CD8-positive, alpha-beta memory T cell (primary cell): ENCODE measurements around the gene TRAPPC13. TPM values are rescaled to one million over a fixed set of nuclear protein-coding genes. Genes with fewer than 3 reads are reported as not detected.
"Not testable (repeated sequence)": the region's sequence is repeated elsewhere in the genome, so short reads cannot be mapped to it uniquely, and the experiment has no call there.

Experiments
- CTCF ChIA-PET: fragments of 350-600 bp; sonication (Branson Sonifier 250); formaldehyde crosslinking; loops from one replicate; lab custom pipeline; 2021; ENCODE audit warnings: antibody characterized with exemption; lab: Charles Lee
- POLR2A ChIA-PET: fragments of 350-600 bp; sonication (Branson Sonifier 250); formaldehyde crosslinking; loops from one replicate; lab custom pipeline; 2021; ENCODE audit warnings: antibody characterized with exemption; lab: Charles Lee
- DNase-seq, 5 donors: peaks; one replicate each; pipeline versions ENCODE4 v3.0.0 to v3.0.0-alpha.2; 2020 to 2022; ENCODE audit warnings: mixed read lengths in 1 of 5
- H3K27ac ChIP-seq: one replicate; pipeline ENCODE4 v1.7.0; 2013; ENCODE audit warnings: low read depth, mild to moderate bottlenecking, low read length, moderate library complexity
- H3K27me3 ChIP-seq: 2 replicates; pipeline ENCODE4 v1.7.0; 2013; ENCODE audit warnings: low read length, mild to moderate bottlenecking; ENCODE audit not compliant: insufficient read depth, poor library complexity, severe bottlenecking
- H3K36me3 ChIP-seq: 2 replicates; pipeline ENCODE4 v1.7.0; 2013; ENCODE audit warnings: mild to moderate bottlenecking, low read length, moderate library complexity; ENCODE audit not compliant: insufficient read depth
- H3K4me1 ChIP-seq: 2 replicates; pipeline ENCODE4 v1.7.0; 2013; ENCODE audit warnings: mild to moderate bottlenecking, low read length, moderate library complexity; ENCODE audit not compliant: insufficient read depth
- H3K4me3 ChIP-seq: 2 replicates; pipeline ENCODE4 v1.7.0; 2013; ENCODE audit warnings: mild to moderate bottlenecking, low read length
- H3K9me3 ChIP-seq: 2 replicates; pipeline ENCODE4 v1.7.0; 2013; ENCODE audit warnings: mild to moderate bottlenecking, low read length
- H3K27ac Mint-ChIP-seq, 8 donors: one replicate each; pipeline ENCODE4 v1.8.0; 2020 to 2021; ENCODE audit warnings: mixed read lengths in 8 of 8, mild to moderate bottlenecking in 6 of 8, inconsistent platforms in 3 of 8, moderate library complexity in 3 of 8
- H3K27me3 Mint-ChIP-seq, 2 donors: one replicate each; pipeline ENCODE4 v1.8.0; 2020 to 2021; ENCODE audit warnings: mixed read lengths in 2 of 2, mild to moderate bottlenecking in 1 of 2, moderate library complexity in 1 of 2
- H3K36me3 Mint-ChIP-seq, 3 donors: one replicate each; pipeline ENCODE4 v1.8.0; 2020 to 2021; ENCODE audit warnings: mixed read lengths in 3 of 3, inconsistent platforms in 1 of 3, mild to moderate bottlenecking in 1 of 3
- H3K4me1 Mint-ChIP-seq, 3 donors: one replicate each; pipeline ENCODE4 v1.8.0; 2020 to 2021; ENCODE audit warnings: mixed read lengths in 3 of 3, inconsistent platforms in 1 of 3, mild to moderate bottlenecking in 1 of 3
- H3K4me3 Mint-ChIP-seq, 7 donors: one replicate each; pipeline ENCODE4 v1.8.0; 2020 to 2021; ENCODE audit warnings: mixed read lengths in 7 of 7, mild to moderate bottlenecking in 6 of 7, moderate library complexity in 4 of 7, inconsistent platforms in 2 of 7
- H3K9me3 Mint-ChIP-seq, 5 donors: one replicate each; pipeline ENCODE4 v1.8.0; 2020 to 2022; ENCODE audit warnings: mixed read lengths in 5 of 5, mild to moderate bottlenecking in 3 of 5, moderate library complexity in 2 of 5, inconsistent platforms in 1 of 5
- polyA plus RNA-seq: library from polyadenylated mRNA; unstranded; fragments of 300-500 nt; fragmentation: Illumina TruSeq; gene quantifications from one replicate; pipeline ENCODE4 v1.2.3, GENCODE V29; 2021
- total RNA-seq, 2 experiments: library from RNA; stranded (reverse); gene quantifications; one replicate each; pipeline ENCODE4 v1.2.3, GENCODE V29; 2021

Gene TRAPPC13
- total and polyA plus RNA-seq, 3 experiments from 2014 or later: 15.7 to 25.2 (median 24.1) TPM

- H3K27ac ChIP-seq, H3K4me3 ChIP-seq, POLR2A ChIA-PET, DNase-seq, H3K27me3 ChIP-seq, H3K9me3 Mint-ChIP-seq, H3K27me3 Mint-ChIP-seq, CTCF ChIA-PET, H3K36me3 ChIP-seq, H3K9me3 ChIP-seq: not testable (repeated sequence)
- peaks cover 42% of the 10 kb centered on the region for H3K4me1 ChIP-seq
- Mint-ChIP-seq H3K36me3 (peaks cover 0 to 34% (median 3%) of the 10 kb centered on the region in 3 donors), H3K4me1 (peaks cover 48 to 69% (median 64%) of the 10 kb centered on the region in 3 donors), H3K27ac (peak overlapping the region in 1 of 8 donors; percentile 100), H3K4me3 (peak overlapping the region in 6 of 7 donors; percentile 19 to 100 (median 98))
These were observed 2.9 kb upstream of the TRAPPC13 start for GRCh38 chr5:65621961-65622360.

- Mint-ChIP-seq H3K4me3 (peak overlapping the region; percentile 97 to 100 (median 99)), H3K27me3 (peaks cover 0 to 3% of the 10 kb centered on the region in 2 donors), H3K4me1 (peaks cover 50 to 70% (median 61%) of the 10 kb centered on the region in 3 donors), H3K9me3 (no peaks in the 10 kb centered on the region), H3K36me3 (peaks cover 0 to 32% (median 3%) of the 10 kb centered on the region in 3 donors), H3K27ac (peak overlapping the region; percentile 95 to 100 (median 98))
- CTCF ChIA-PET: interaction anchor here (0.8 kb wide), 1 partner anchor 303 kb away, joined by 3 read pairs; the partner anchor contains the start of gene ERBIN
- no peaks in the 10 kb centered on the region for H3K27me3 ChIP-seq
- H3K27ac ChIP-seq: peak overlapping the region; percentile 91
- H3K4me3 ChIP-seq: peak overlapping the region; percentile 62
- H3K36me3 ChIP-seq: no peaks in the 10 kb centered on the region
- DNase-seq: no peak
- POLR2A ChIA-PET: interaction anchor here (0.6 to 3.8 kb wide), 3 partner anchors 61 to 379 kb away, joined by 3 to 42 read pairs (median 3); partner anchors contain the start of genes CENPK, NLN, PPWD1 and SGTB
- H3K4me1 ChIP-seq: peaks cover 42% of the 10 kb centered on the region
- no peaks in the 10 kb centered on the region for H3K9me3 ChIP-seq
These were observed 1.3 kb upstream of the TRAPPC13 start for GRCh38 chr5:65623482-65623881.

GRCh38 chr5:65624025-65624570 lies 729 bp upstream of the TRAPPC13 start, which contains the start of gene TRIM23:
Gene TRIM23, minus strand, starts transcription at chr5:65624333. Its CDS starts 59 bp downstream, at chr5:65624274.
- peaks cover 36% of the 10 kb centered on the region for H3K4me1 ChIP-seq
- no peaks in the 10 kb centered on the region for H3K9me3 Mint-ChIP-seq
- H3K27ac Mint-ChIP-seq: peak within 1 kb of the TSS; percentile 97 to 100 (median 99)
- no peaks in the 10 kb centered on the region for H3K36me3 ChIP-seq
- H3K9me3 ChIP-seq: no peaks in the 10 kb centered on the region
- ChIA-PET CTCF (interaction anchor here (0.8 kb wide), 1 partner anchor 302 kb away, joined by 3 read pairs; the partner anchor contains the start of gene ERBIN), POLR2A (interaction anchor here (0.6 to 3.8 kb wide), 3 partner anchors 61 to 378 kb away, joined by 3 to 42 read pairs (median 3); partner anchors contain the start of genes CENPK, NLN, PPWD1 and SGTB)
- peak; percentile 89 to 94 (median 93) for DNase-seq
- H3K27me3 Mint-ChIP-seq: peaks cover 0 to 3% of the 10 kb centered on the region in 2 donors
- H3K36me3 Mint-ChIP-seq: peaks cover 0 to 30% (median 2%) of the 10 kb centered on the region in 3 donors
- H3K4me3 Mint-ChIP-seq: peak within 1 kb of the TSS; percentile 97 to 100 (median 99)
- peak within 1 kb of the TSS; percentile 91 for H3K27ac ChIP-seq
- peaks cover 46 to 64% (median 55%) of the 10 kb centered on the region in 3 donors for H3K4me1 Mint-ChIP-seq
- peak within 1 kb of the TSS; percentile 62 for H3K4me3 ChIP-seq
- no peaks in the 10 kb centered on the region for H3K27me3 ChIP-seq

GRCh38 chr5:65625743-65626142 lies 916 bp downstream of the TRAPPC13 start:
- Histone ChIP-seq H3K4me3 (peak overlapping the region; percentile 62), H3K36me3 (peaks cover 7% of the 10 kb centered on the region), H3K4me1 (peaks cover 31% of the 10 kb centered on the region), H3K9me3 (no peaks in the 10 kb centered on the region), H3K27ac (peak overlapping the region; percentile 91), H3K27me3 (no peaks in the 10 kb centered on the region)
- peak overlapping the region; percentile 71 to 100 (median 98) for H3K4me3 Mint-ChIP-seq
- H3K27ac Mint-ChIP-seq: peak overlapping the region in 7 of 8 donors; percentile 75 to 100 (median 97)
- DNase-seq: no peak
- ChIA-PET CTCF (no interaction called here), POLR2A (interaction anchor here (1.1 to 3.8 kb wide), 2 partner anchors 46 to 63 kb away, joined by 3 to 42 read pairs; partner anchors contain the start of genes CENPK and PPWD1)
- peaks cover 45 to 60% (median 51%) of the 10 kb centered on the region in 3 donors for H3K4me1 Mint-ChIP-seq
- H3K9me3 Mint-ChIP-seq: no peaks in the 10 kb centered on the region
- peaks cover 0 to 3% of the 10 kb centered on the region in 2 donors for H3K27me3 Mint-ChIP-seq
- peaks cover 5 to 39% (median 6%) of the 10 kb centered on the region in 3 donors for H3K36me3 Mint-ChIP-seq

- Mint-ChIP-seq H3K4me3 (no peak overlapping the region), H3K27ac (peak overlapping the region in 1 of 8 donors; percentile 27), H3K36me3 (peaks cover 5 to 31% (median 6%) of the 10 kb centered on the region in 3 donors), H3K9me3 (no peaks in the 10 kb centered on the region), H3K27me3 (no peaks in the 10 kb centered on the region), H3K4me1 (peaks cover 17 to 31% (median 20%) of the 10 kb centered on the region in 3 donors)
- Histone ChIP-seq H3K4me1 (peaks cover 5% of the 10 kb centered on the region), H3K36me3 (peaks cover 10% of the 10 kb centered on the region), H3K27me3 (no peaks in the 10 kb centered on the region), H3K27ac (no peak overlapping the region), H3K9me3 (no peaks in the 10 kb centered on the region), H3K4me3 (no peak overlapping the region)
- DNase-seq: no peak
- POLR2A ChIA-PET: no interaction called here
- CTCF ChIA-PET: interaction anchor here (1.4 kb wide), 1 partner anchor 10 kb away, joined by 3 read pairs; no protein-coding TSS in a partner anchor
These were observed 6.2 kb downstream of the TRAPPC13 start for GRCh38 chr5:65630981-65631380.

GRCh38 chr5:65640240-65640639 lies 15.4 kb downstream of the TRAPPC13 start:
- CTCF ChIA-PET: interaction anchor here (1.1 kb wide), 1 partner anchor 8 kb away, joined by 3 read pairs; no protein-coding TSS in a partner anchor

GRCh38 chr5:65646938-65647337 lies 22.1 kb downstream of the TRAPPC13 start:
- ChIA-PET CTCF (no interaction called here), POLR2A (no interaction called here)
- Histone ChIP-seq H3K4me1 (no peaks in the 10 kb centered on the region), H3K27ac (no peak overlapping the region), H3K4me3 (no peak overlapping the region), H3K27me3 (no peaks in the 10 kb centered on the region), H3K9me3 (no peaks in the 10 kb centered on the region), H3K36me3 (no peaks in the 10 kb centered on the region)
- DNase-seq: no peak
- Mint-ChIP-seq H3K4me1 (peaks cover 0 to 1% (median 0%) of the 10 kb centered on the region in 3 donors), H3K36me3 (peaks cover 0 to 52% (median 9%) of the 10 kb centered on the region in 3 donors), H3K9me3 (no peaks in the 10 kb centered on the region), H3K27me3 (no peaks in the 10 kb centered on the region), H3K27ac (peak overlapping the region in 1 of 8 donors; percentile 46), H3K4me3 (no peak overlapping the region)

More at GRCh38 chr5:65640240-65640639, 15.4 kb downstream of the TRAPPC13 start:
- Mint-ChIP-seq H3K36me3 (peaks cover 7 to 54% (median 14%) of the 10 kb centered on the region in 3 donors), H3K27me3 (no peaks in the 10 kb centered on the region), H3K9me3 (no peaks in the 10 kb centered on the region), H3K4me3 (no peak overlapping the region), H3K27ac (no peak overlapping the region), H3K4me1 (peaks cover 0 to 5% (median 1%) of the 10 kb centered on the region in 3 donors)
- Histone ChIP-seq H3K36me3 (peaks cover 10% of the 10 kb centered on the region), H3K4me1 (no peaks in the 10 kb centered on the region), H3K27ac (no peak overlapping the region), H3K9me3 (no peaks in the 10 kb centered on the region), H3K4me3 (no peak overlapping the region), H3K27me3 (no peaks in the 10 kb centered on the region)
- POLR2A ChIA-PET: no interaction called here
- no peak for DNase-seq
